NCI-H1436 (cell line): ENCODE measurements around the gene ANKRD10.
A peak's percentile ranks its signal among the peaks of the same experiment; 100 is the strongest.

Source experiments
- DNase-seq: peaks from one replicate; lab custom pipeline; 2025; lab: John Stamatoyannopoulos, UW

ANKRD10 gene

GRCh38 chr13:110914331-110915056 is 375 bp downstream of the ANKRD10 start:
- peak; percentile 70 for DNase-seq

- no peak for DNase-seq
These were observed 863 bp downstream of the ANKRD10 start for GRCh38 chr13:110914081-110914330.

GRCh38 chr13:110913322-110914080 is 1.4 kb downstream of the ANKRD10 start:
- DNase-seq: no peak

GRCh38 chr13:110912651-110913051 is 2.2 kb downstream of the ANKRD10 start:
- DNase-seq: no peak

GRCh38 chr13:110911880-110912279 is 3.0 kb downstream of the ANKRD10 start:
- no peak for DNase-seq

- DNase-seq: no peak
These were observed 4.6 kb downstream of the ANKRD10 start for GRCh38 chr13:110910013-110910890.

- no peak for DNase-seq
These were observed 6.6 kb downstream of the ANKRD10 start for GRCh38 chr13:110907951-110908898.

GRCh38 chr13:110907301-110907700 is 7.6 kb downstream of the ANKRD10 start:
- DNase-seq: no peak

- no peak for DNase-seq
These were observed 10.1 kb downstream of the ANKRD10 start for GRCh38 chr13:110904748-110905147.

- no peak for DNase-seq
These were observed 12.5 kb downstream of the ANKRD10 start for GRCh38 chr13:110902370-110902769.

- no peak for DNase-seq
These were observed 17.3 kb downstream of the ANKRD10 start for GRCh38 chr13:110897521-110897920.

- DNase-seq: no peak
These were observed 17.9 kb downstream of the ANKRD10 start for GRCh38 chr13:110897014-110897413.

GRCh38 chr13:110894086-110894485 is 20.8 kb downstream of the ANKRD10 start:
- no peak for DNase-seq

GRCh38 chr13:110893571-110893970 is 21.3 kb downstream of the ANKRD10 start:
- DNase-seq: no peak

GRCh38 chr13:110890279-110891165 is 24.3 kb downstream of the ANKRD10 start:
- DNase-seq: no peak

GRCh38 chr13:110888390-110888789 is 26.5 kb downstream of the ANKRD10 start:
- no peak for DNase-seq

- DNase-seq: no peak
These were observed 27.1 kb downstream of the ANKRD10 start for GRCh38 chr13:110887597-110888333.

GRCh38 chr13:110886870-110887596 is 27.8 kb downstream of the ANKRD10 start:
- DNase-seq: no peak
